ENCODE measurements around the gene ASCC1.

DNA sequence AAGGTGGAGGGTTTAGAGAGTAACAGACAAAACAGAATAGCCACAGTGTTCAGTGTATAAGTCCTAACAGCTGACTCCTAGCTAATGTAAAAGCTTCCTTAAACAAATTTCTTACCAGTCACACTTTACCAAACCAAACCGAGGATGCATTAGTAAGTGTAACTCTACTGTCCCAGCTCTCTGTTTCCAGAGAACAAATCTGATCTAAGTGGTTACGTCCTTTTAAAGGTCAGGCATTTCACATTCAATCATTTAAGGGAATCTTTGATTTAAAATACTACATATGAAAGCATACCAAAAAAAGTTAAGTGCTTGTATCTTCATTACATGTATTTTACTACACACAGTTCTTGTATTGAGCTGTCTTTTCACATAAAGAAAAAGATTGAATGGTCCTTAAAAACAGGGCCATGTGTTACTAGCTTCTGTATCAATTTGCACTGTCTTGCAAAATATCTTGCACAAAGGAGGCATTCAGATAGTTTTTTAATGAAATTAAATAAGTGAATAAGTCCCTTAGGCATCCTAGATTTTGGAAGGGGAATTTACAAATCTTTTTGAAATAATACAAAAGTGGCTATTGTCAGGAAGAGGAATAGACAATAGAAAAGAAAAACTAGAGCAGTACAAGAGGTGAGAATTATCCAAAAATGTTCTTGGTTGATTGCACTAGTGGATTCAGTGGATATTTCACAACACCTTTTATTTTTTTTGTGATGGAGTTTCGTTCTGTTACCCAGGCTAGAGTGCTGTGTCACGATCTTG is 69.3 kb downstream of the ASCC1 start:
- TF ChIP-seq, protein P1, sequence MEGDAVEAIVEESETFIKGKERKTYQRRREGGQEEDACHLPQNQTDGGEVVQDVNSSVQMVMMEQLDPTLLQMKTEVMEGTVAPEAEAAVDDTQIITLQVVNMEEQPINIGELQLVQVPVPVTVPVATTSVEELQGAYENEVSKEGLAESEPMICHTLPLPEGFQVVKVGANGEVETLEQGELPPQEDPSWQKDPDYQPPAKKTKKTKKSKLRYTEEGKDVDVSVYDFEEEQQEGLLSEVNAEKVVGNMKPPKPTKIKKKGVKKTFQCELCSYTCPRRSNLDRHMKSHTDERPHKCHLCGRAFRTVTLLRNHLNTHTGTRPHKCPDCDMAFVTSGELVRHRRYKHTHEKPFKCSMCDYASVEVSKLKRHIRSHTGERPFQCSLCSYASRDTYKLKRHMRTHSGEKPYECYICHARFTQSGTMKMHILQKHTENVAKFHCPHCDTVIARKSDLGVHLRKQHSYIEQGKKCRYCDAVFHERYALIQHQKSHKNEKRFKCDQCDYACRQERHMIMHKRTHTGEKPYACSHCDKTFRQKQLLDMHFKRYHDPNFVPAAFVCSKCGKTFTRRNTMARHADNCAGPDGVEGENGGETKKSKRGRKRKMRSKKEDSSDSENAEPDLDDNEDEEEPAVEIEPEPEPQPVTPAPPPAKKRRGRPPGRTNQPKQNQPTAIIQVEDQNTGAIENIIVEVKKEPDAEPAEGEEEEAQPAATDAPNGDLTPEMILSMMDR (conservative IDR thresholded peaks at IDR 0.05) = no peak
- no peak for TF ChIP-seq ZFX (IDR thresholded peaks at IDR 0.05)
